Measurements from ENCODE around the gene LRRN3. TPM values are rescaled to one million over a fixed set of nuclear protein-coding genes. Genes with fewer than 3 reads are reported as not detected.

The LRRN3 gene
- total and polyA plus RNA-seq, 4 donors: 39.6 to 106 (median 78.3) TPM

GRCh38 chr7:111098926-111099250 is 8.0 kb downstream of the LRRN3 start:
- Histone ChIP-seq H3K36me3 (ENCODE audit: control insufficient read depth, insufficient read depth, low read length) (no peaks in the 10 kb centered on the region), H3K27ac (ENCODE audit: low read depth, low read length) (no peak overlapping the region), H3K27me3 (ENCODE audit: control insufficient read depth, insufficient read depth, low read length) (no peaks in the 10 kb centered on the region), H3K9me3 (ENCODE audit: control insufficient read depth, insufficient read depth, low read length) (no peaks in the 10 kb centered on the region), H3K4me3 (ENCODE audit: low read depth, low read length) (no peak overlapping the region), H3K4me1 (ENCODE audit: control insufficient read depth, insufficient read depth, low read length) (no peaks in the 10 kb centered on the region)
- DNase-seq (ENCODE audit: low read depth in 4 of 6, low spot score in 6 of 6): no peak
- no CpG with 5 or more reads among the region's 1 CpG for WGBS (ENCODE audit: insufficient coverage)

DNA sequence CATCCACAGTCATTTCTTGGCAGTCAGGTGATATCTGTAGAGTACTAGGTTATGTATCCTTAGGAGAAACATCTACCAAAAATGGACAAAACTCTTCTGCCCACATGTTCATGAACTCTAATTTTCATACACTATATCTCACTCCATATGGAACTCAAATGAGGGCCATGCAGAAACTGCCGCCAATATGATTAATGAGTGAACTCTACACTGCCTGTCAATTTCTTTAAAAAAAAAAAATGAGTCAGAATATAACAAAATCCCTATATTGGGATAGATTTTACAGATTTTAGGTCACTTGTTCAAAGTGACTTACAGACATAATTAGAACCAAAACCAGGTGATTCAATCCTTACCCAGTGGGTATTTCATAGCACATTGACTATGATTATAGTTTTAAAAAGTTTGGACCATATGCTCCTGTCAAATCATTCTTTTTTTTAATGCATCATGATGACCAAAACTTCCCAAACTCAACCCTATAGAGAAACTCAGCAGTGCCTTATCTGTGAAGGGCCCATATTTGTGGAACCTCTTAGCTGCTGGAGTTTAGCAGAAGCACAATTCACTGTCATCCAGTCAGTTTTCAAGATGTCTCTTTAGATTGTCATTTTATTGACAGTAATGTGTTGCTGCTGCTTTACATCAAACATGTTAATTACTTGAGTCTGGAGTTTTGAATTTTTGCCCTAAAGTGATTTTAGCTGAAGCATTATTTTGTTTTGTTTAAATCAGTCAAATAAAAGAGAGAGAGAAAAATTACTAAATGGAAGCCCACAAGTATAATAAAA is 11.1 kb downstream of the LRRN3 start:
- DNase-seq (ENCODE audit: low read depth in 4 of 6, low spot score in 6 of 6): no peak
- Histone ChIP-seq H3K4me1 (ENCODE audit: control insufficient read depth, insufficient read depth, low read length) (no peaks in the 10 kb centered on the region), H3K9me3 (ENCODE audit: control insufficient read depth, insufficient read depth, low read length) (no peaks in the 10 kb centered on the region), H3K27ac (ENCODE audit: low read depth, low read length) (no peak overlapping the region), H3K27me3 (ENCODE audit: control insufficient read depth, insufficient read depth, low read length) (no peaks in the 10 kb centered on the region), H3K36me3 (ENCODE audit: control insufficient read depth, insufficient read depth, low read length) (no peaks in the 10 kb centered on the region), H3K4me3 (ENCODE audit: low read depth, low read length) (no peak overlapping the region)
- WGBS (ENCODE audit: insufficient coverage): no CpG with 5 or more reads among the region's 1 CpG

DNA sequence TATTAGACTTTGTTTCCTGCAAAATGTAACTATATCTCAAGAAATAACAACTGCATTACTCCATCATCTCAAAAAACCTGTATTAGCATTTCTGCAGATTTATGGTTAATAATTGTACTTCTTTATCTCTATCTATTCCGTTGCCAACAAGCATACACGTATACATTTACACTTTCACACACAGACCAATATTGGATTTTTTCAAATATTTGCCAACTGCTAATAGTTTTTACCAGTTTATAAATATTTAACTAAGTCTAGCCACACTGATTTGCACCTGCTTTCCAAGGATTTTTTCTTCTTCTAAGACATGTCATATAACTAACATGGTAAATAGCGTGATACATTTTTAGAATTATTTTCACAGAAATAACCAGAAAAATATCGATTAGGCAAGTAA is 12.2 kb downstream of the LRRN3 start:
- DNase-seq (ENCODE audit: low read depth in 4 of 6, low spot score in 6 of 6): no peak
- Histone ChIP-seq H3K27ac (ENCODE audit: low read depth, low read length) (no peak overlapping the region), H3K4me1 (ENCODE audit: control insufficient read depth, insufficient read depth, low read length) (no peaks in the 10 kb centered on the region), H3K4me3 (ENCODE audit: low read depth, low read length) (no peak overlapping the region), H3K27me3 (ENCODE audit: control insufficient read depth, insufficient read depth, low read length) (no peaks in the 10 kb centered on the region), H3K9me3 (ENCODE audit: control insufficient read depth, insufficient read depth, low read length) (no peaks in the 10 kb centered on the region), H3K36me3 (ENCODE audit: control insufficient read depth, insufficient read depth, low read length) (no peaks in the 10 kb centered on the region)
- no CpG with 5 or more reads among the region's 4 CpGs for WGBS (ENCODE audit: insufficient coverage)

GRCh38 chr7:111103678-111104274 is 12.8 kb downstream of the LRRN3 start:
- Histone ChIP-seq H3K4me1 (ENCODE audit: control insufficient read depth, insufficient read depth, low read length) (no peaks in the 10 kb centered on the region), H3K4me3 (ENCODE audit: low read depth, low read length) (no peak overlapping the region), H3K36me3 (ENCODE audit: control insufficient read depth, insufficient read depth, low read length) (no peaks in the 10 kb centered on the region), H3K27ac (ENCODE audit: low read depth, low read length) (no peak overlapping the region), H3K9me3 (ENCODE audit: control insufficient read depth, insufficient read depth, low read length) (no peaks in the 10 kb centered on the region), H3K27me3 (ENCODE audit: control insufficient read depth, insufficient read depth, low read length) (no peaks in the 10 kb centered on the region)
- no peak for DNase-seq (ENCODE audit: low read depth in 4 of 6, low spot score in 6 of 6)
- WGBS (ENCODE audit: insufficient coverage): no CpG with 5 or more reads among the region's 4 CpGs

DNA sequence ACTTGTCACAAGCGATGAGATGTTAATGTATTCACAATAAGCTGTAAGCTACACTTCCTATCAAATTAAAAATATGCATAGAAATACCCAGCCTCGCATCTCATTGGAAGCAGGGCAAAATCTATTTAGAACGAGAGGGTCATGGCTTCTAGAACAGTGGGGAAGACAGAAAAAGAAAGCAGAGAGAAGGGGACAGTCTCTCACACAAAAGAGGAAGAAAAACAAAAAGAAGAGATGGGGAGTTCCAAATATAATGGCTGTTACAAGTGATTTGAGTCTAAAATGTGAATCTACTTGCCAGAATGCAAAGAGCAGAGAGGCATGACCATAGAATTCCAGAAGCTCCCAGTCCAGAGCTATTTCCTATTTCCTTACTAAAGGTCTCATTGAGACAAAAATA is 13.8 kb downstream of the LRRN3 start:
- Histone ChIP-seq H3K4me1 (ENCODE audit: control insufficient read depth, insufficient read depth, low read length) (no peaks in the 10 kb centered on the region), H3K27me3 (ENCODE audit: control insufficient read depth, insufficient read depth, low read length) (no peaks in the 10 kb centered on the region), H3K27ac (ENCODE audit: low read depth, low read length) (no peak overlapping the region), H3K36me3 (ENCODE audit: control insufficient read depth, insufficient read depth, low read length) (peaks cover 1% of the 10 kb centered on the region), H3K9me3 (ENCODE audit: control insufficient read depth, insufficient read depth, low read length) (no peaks in the 10 kb centered on the region), H3K4me3 (ENCODE audit: low read depth, low read length) (no peak overlapping the region)
- no peak for DNase-seq (ENCODE audit: low read depth in 4 of 6, low spot score in 6 of 6)
- no CpG with 5 or more reads among the region's 3 CpGs for WGBS (ENCODE audit: insufficient coverage)

GRCh38 chr7:111105269-111105668 is 14.3 kb downstream of the LRRN3 start:
- peaks cover 4% of the 10 kb centered on the region for H3K36me3 ChIP-seq (ENCODE audit: control insufficient read depth, insufficient read depth, low read length)
- DNase-seq (ENCODE audit: low read depth in 4 of 6, low spot score in 6 of 6): no peak
- no peak overlapping the region for H3K4me3 ChIP-seq (ENCODE audit: low read depth, low read length)
- H3K27ac ChIP-seq (ENCODE audit: low read depth, low read length): no peak overlapping the region
- 44% methylated on average over 3 of the region's 3 CpGs for WGBS (ENCODE audit: insufficient coverage)
- no peaks in the 10 kb centered on the region for H3K9me3 ChIP-seq (ENCODE audit: control insufficient read depth, insufficient read depth, low read length)
- H3K4me1 ChIP-seq (ENCODE audit: control insufficient read depth, insufficient read depth, low read length): no peaks in the 10 kb centered on the region
- no peaks in the 10 kb centered on the region for H3K27me3 ChIP-seq (ENCODE audit: control insufficient read depth, insufficient read depth, low read length)

- no CpG with 5 or more reads among the region's 1 CpG for WGBS (ENCODE audit: insufficient coverage)
- Histone ChIP-seq H3K9me3 (ENCODE audit: control insufficient read depth, insufficient read depth, low read length) (no peaks in the 10 kb centered on the region), H3K4me3 (ENCODE audit: low read depth, low read length) (no peak overlapping the region), H3K27me3 (ENCODE audit: control insufficient read depth, insufficient read depth, low read length) (no peaks in the 10 kb centered on the region), H3K36me3 (ENCODE audit: control insufficient read depth, insufficient read depth, low read length) (peaks cover 4% of the 10 kb centered on the region), H3K4me1 (ENCODE audit: control insufficient read depth, insufficient read depth, low read length) (no peaks in the 10 kb centered on the region), H3K27ac (ENCODE audit: low read depth, low read length) (no peak overlapping the region)
- no peak for DNase-seq (ENCODE audit: low read depth in 4 of 6, low spot score in 6 of 6)
Measured at GRCh38 chr7:111107579-111107978, 16.7 kb downstream of the LRRN3 start.

DNA sequence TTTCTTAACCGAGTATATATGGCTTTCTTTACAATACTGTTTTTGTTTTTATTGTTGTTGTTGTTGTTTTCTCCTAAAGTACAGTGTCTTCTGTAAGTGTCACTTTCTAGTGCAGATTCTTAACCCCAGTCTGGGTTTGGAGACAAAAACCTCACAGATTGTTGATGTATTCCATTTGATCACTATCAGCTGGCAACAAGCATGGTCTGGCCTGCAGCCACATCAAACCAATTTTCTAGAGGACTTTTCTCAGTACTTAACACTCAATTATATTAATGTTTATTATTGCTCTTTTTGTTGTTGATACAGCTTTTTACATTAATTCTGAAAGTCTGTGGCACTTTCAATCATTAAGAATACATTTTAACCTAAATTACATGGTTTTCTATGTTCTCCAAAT is 17.1 kb downstream of the LRRN3 start:
- WGBS (ENCODE audit: insufficient coverage): no CpG with 5 or more reads among the region's 1 CpG
- no peaks in the 10 kb centered on the region for H3K9me3 ChIP-seq (ENCODE audit: control insufficient read depth, insufficient read depth, low read length)
- peak in 1 of 6 donors; percentile 52 for DNase-seq (ENCODE audit: low read depth in 4 of 6, low spot score in 6 of 6)
- H3K27ac ChIP-seq (ENCODE audit: low read depth, low read length): no peak overlapping the region
- H3K4me1 ChIP-seq (ENCODE audit: control insufficient read depth, insufficient read depth, low read length): no peaks in the 10 kb centered on the region
- H3K4me3 ChIP-seq (ENCODE audit: low read depth, low read length): no peak overlapping the region
- no peaks in the 10 kb centered on the region for H3K27me3 ChIP-seq (ENCODE audit: control insufficient read depth, insufficient read depth, low read length)
- H3K36me3 ChIP-seq (ENCODE audit: control insufficient read depth, insufficient read depth, low read length): peaks cover 4% of the 10 kb centered on the region

- H3K27ac ChIP-seq (ENCODE audit: low read depth, low read length): no peak overlapping the region
Measured at GRCh38 chr7:111108496-111108895, 17.6 kb downstream of the LRRN3 start.

GRCh38 chr7:111112439-111112838 is 21.5 kb downstream of the LRRN3 start:
- no peak overlapping the region for H3K4me3 ChIP-seq (ENCODE audit: low read depth, low read length)
- H3K27ac ChIP-seq (ENCODE audit: low read depth, low read length): no peak overlapping the region
- no CpG with 5 or more reads among the region's 2 CpGs for WGBS (ENCODE audit: insufficient coverage)
- peaks cover 4% of the 10 kb centered on the region for H3K36me3 ChIP-seq (ENCODE audit: control insufficient read depth, insufficient read depth, low read length)
- H3K4me1 ChIP-seq (ENCODE audit: control insufficient read depth, insufficient read depth, low read length): peaks cover 3% of the 10 kb centered on the region
- H3K9me3 ChIP-seq (ENCODE audit: control insufficient read depth, insufficient read depth, low read length): no peaks in the 10 kb centered on the region
- H3K27me3 ChIP-seq (ENCODE audit: control insufficient read depth, insufficient read depth, low read length): no peaks in the 10 kb centered on the region
- no peak for DNase-seq (ENCODE audit: low read depth in 4 of 6, low spot score in 6 of 6)

More at GRCh38 chr7:111108496-111108895, 17.6 kb downstream of the LRRN3 start:
- WGBS (ENCODE audit: insufficient coverage): no CpG with 5 or more reads among the region's 3 CpGs
- no peaks in the 10 kb centered on the region for H3K9me3 ChIP-seq (ENCODE audit: control insufficient read depth, insufficient read depth, low read length)
- H3K27me3 ChIP-seq (ENCODE audit: control insufficient read depth, insufficient read depth, low read length): no peaks in the 10 kb centered on the region
- no peak for DNase-seq (ENCODE audit: low read depth in 4 of 6, low spot score in 6 of 6)
- peaks cover 4% of the 10 kb centered on the region for H3K36me3 ChIP-seq (ENCODE audit: control insufficient read depth, insufficient read depth, low read length)
- H3K4me1 ChIP-seq (ENCODE audit: control insufficient read depth, insufficient read depth, low read length): no peaks in the 10 kb centered on the region
- no peak overlapping the region for H3K4me3 ChIP-seq (ENCODE audit: low read depth, low read length)

All from spinal cord (tissue), 10 donors.